GM19372 (cell line): ENCODE results near the gene HOMER2.

Experiments used
- ATAC-seq: cut with Tn5 transposase; IDR thresholded peaks from one replicate; pipeline ENCODE4 v1.9.1; 2021; ENCODE audit warnings: mild to moderate bottlenecking, low read depth, moderate library complexity; ENCODE audit not compliant: unreplicated experiment

The HOMER2 gene

GRCh38 chr15:82934100-82934880 lies 18.2 kb downstream of the HOMER2 start:
- no peak for ATAC-seq

- no peak for ATAC-seq
These were observed 18.9 kb downstream of the HOMER2 start for GRCh38 chr15:82933576-82933975.

- ATAC-seq, result no peak
These were observed 21.3 kb downstream of the HOMER2 start for GRCh38 chr15:82931221-82931620.

- ATAC-seq, result no peak
These were observed 22.1 kb downstream of the HOMER2 start for GRCh38 chr15:82930461-82930860.

GRCh38 chr15:82928711-82929110 lies 23.8 kb downstream of the HOMER2 start:
- ATAC-seq, result no peak

GRCh38 chr15:82923744-82924143 lies 28.8 kb downstream of the HOMER2 start:
- ATAC-seq, result no peak

GRCh38 chr15:82922737-82923136 lies 29.8 kb downstream of the HOMER2 start:
- ATAC-seq, result no peak

GRCh38 chr15:82921939-82922338 lies 30.6 kb downstream of the HOMER2 start:
- no peak for ATAC-seq

GRCh38 chr15:82921242-82921641 lies 31.3 kb downstream of the HOMER2 start:
- ATAC-seq, result no peak

GRCh38 chr15:82919231-82919886 lies 33.2 kb downstream of the HOMER2 start:
- ATAC-seq, result no peak

- ATAC-seq, result no peak
These were observed 33.8 kb downstream of the HOMER2 start for GRCh38 chr15:82918607-82919230.

- no peak for ATAC-seq
These were observed 34.4 kb downstream of the HOMER2 start for GRCh38 chr15:82918162-82918561.

GRCh38 chr15:82917249-82917648 lies 35.3 kb downstream of the HOMER2 start:
- no peak for ATAC-seq

GRCh38 chr15:82916161-82916952 lies 36.2 kb downstream of the HOMER2 start:
- ATAC-seq, result no peak

GRCh38 chr15:82914396-82914795 lies 38.1 kb downstream of the HOMER2 start:
- no peak for ATAC-seq

- ATAC-seq, result no peak
These were observed 41.1 kb downstream of the HOMER2 start for GRCh38 chr15:82911458-82911857.

- ATAC-seq, result no peak
These were observed 41.8 kb downstream of the HOMER2 start for GRCh38 chr15:82910721-82911120.

- no peak for ATAC-seq
These were observed 43.3 kb downstream of the HOMER2 start for GRCh38 chr15:82909080-82909815.

GRCh38 chr15:82907350-82907749 lies 45.2 kb downstream of the HOMER2 start:
- ATAC-seq, result no peak

- no peak for ATAC-seq
These were observed 47.9 kb downstream of the HOMER2 start for GRCh38 chr15:82904574-82904973.
